Measurements from ENCODE around the gene ZNF714.
"Not testable (repeated sequence)": the region's sequence is repeated elsewhere in the genome, so short reads cannot be mapped to it uniquely, and the experiment has no call there.

The ZNF714 gene

GRCh38 chr19:21130097-21130775 lies 48.2 kb downstream of the ZNF714 start:
- no peak for DNase-seq (ENCODE audit: low read depth in 2 of 2)

- no peak for DNase-seq (ENCODE audit: low read depth in 2 of 2)
These were observed 51.6 kb downstream of the ZNF714 start for GRCh38 chr19:21133633-21134032.

GRCh38 chr19:21134934-21135366 lies 52.9 kb downstream of the ZNF714 start:
- no peak for DNase-seq (ENCODE audit: low read depth in 2 of 2)

GRCh38 chr19:21135433-21135832 lies 53.4 kb downstream of the ZNF714 start:
- DNase-seq (ENCODE audit: low read depth in 2 of 2) = no peak

GRCh38 chr19:21138130-21138529 lies 56.1 kb downstream of the ZNF714 start:
- no peak for DNase-seq (ENCODE audit: low read depth in 2 of 2)

- not testable (repeated sequence) for DNase-seq (ENCODE audit: low read depth in 2 of 2)
These were observed 59.0 kb downstream of the ZNF714 start for GRCh38 chr19:21141006-21141405.

- DNase-seq (ENCODE audit: low read depth in 2 of 2) = peak; percentile 72 to 84
These were observed 59.9 kb downstream of the ZNF714 start, which contains the start of gene ZNF431 for GRCh38 chr19:21141787-21142464. ZNF431 (plus strand) TSS chr19:21142040; CDS start chr19:21142184, 144 bp downstream.

- DNase-seq (ENCODE audit: low read depth in 2 of 2) = no peak
These were observed 61.4 kb downstream of the ZNF714 start for GRCh38 chr19:21143428-21143827.

- DNase-seq (ENCODE audit: low read depth in 2 of 2) = no peak
These were observed 61.9 kb downstream of the ZNF714 start for GRCh38 chr19:21143854-21144253.

- DNase-seq (ENCODE audit: low read depth in 2 of 2) = no peak
These were observed 65.5 kb downstream of the ZNF714 start for GRCh38 chr19:21147540-21147939.

GRCh38 chr19:21148681-21149080 lies 66.7 kb downstream of the ZNF714 start:
- no peak for DNase-seq (ENCODE audit: low read depth in 2 of 2)

GRCh38 chr19:21149877-21150276 lies 67.9 kb downstream of the ZNF714 start:
- DNase-seq (ENCODE audit: low read depth in 2 of 2) = no peak

- DNase-seq (ENCODE audit: low read depth in 2 of 2) = no peak
These were observed 69.5 kb downstream of the ZNF714 start for GRCh38 chr19:21151460-21151859.

- no peak for DNase-seq (ENCODE audit: low read depth in 2 of 2)
These were observed 76.6 kb downstream of the ZNF714 start for GRCh38 chr19:21158523-21159135.

GRCh38 chr19:21164541-21164940 lies 82.5 kb downstream of the ZNF714 start:
- DNase-seq (ENCODE audit: low read depth in 2 of 2) = no peak

GRCh38 chr19:21166436-21166835 lies 84.4 kb downstream of the ZNF714 start:
- DNase-seq (ENCODE audit: low read depth in 2 of 2) = no peak

Measured in stimulated activated CD4-positive, alpha-beta T cell treated with anti-CD3 and anti-CD28 coated beads, Interleukin-4, amount 100 ng/mL, for 48 hours (primary cell).